T-helper 1 cell treated with Interleukin-12 subunit alpha and Interleukin-12 subunit beta and Interleukin-4 antibody, amounts not matched to agents 30 μg/mL and 1 μg/mL, for 36 hours (primary cell): ENCODE results near the gene TEAD4.

Source experiments
- H3K27ac Mint-ChIP-seq: one replicate; pipeline ENCODE4 v1.8.0; 2021; ENCODE audit warnings: mild to moderate bottlenecking, mixed read lengths
- H3K27me3 Mint-ChIP-seq: one replicate; pipeline ENCODE4 v1.8.0; 2021; ENCODE audit warnings: low read depth, mixed read lengths
- H3K36me3 Mint-ChIP-seq: one replicate; pipeline ENCODE4 v1.8.0; 2021; ENCODE audit warnings: low read depth, mixed read lengths
- H3K4me1 Mint-ChIP-seq: one replicate; pipeline ENCODE4 v1.8.0; 2021; ENCODE audit warnings: low read depth, mixed read lengths
- H3K4me3 Mint-ChIP-seq: one replicate; pipeline ENCODE4 v1.8.0; 2021; ENCODE audit warnings: mild to moderate bottlenecking, moderate library complexity, mixed read lengths
- H3K9me3 Mint-ChIP-seq: one replicate; pipeline ENCODE4 v1.8.0; 2021; ENCODE audit warnings: mixed read lengths

The TEAD4 gene

GRCh38 chr12:3022411-3022810, 63.2 kb downstream of the TEAD4 start:
- no peak overlapping the region for H3K4me3 Mint-ChIP-seq
- no peaks in the 10 kb centered on the region for H3K4me1 Mint-ChIP-seq
- H3K27ac Mint-ChIP-seq, result no peak overlapping the region
- H3K9me3 Mint-ChIP-seq, result no peaks in the 10 kb centered on the region
- H3K27me3 Mint-ChIP-seq, result no peaks in the 10 kb centered on the region
- H3K36me3 Mint-ChIP-seq, result no peaks in the 10 kb centered on the region

GRCh38 chr12:3022961-3023360, 63.8 kb downstream of the TEAD4 start:
- H3K27me3 Mint-ChIP-seq, result no peaks in the 10 kb centered on the region
- no peaks in the 10 kb centered on the region for H3K36me3 Mint-ChIP-seq
- H3K27ac Mint-ChIP-seq, result no peak overlapping the region
- H3K4me3 Mint-ChIP-seq, result no peak overlapping the region
- H3K9me3 Mint-ChIP-seq, result no peaks in the 10 kb centered on the region
- no peaks in the 10 kb centered on the region for H3K4me1 Mint-ChIP-seq

- H3K36me3 Mint-ChIP-seq, result no peaks in the 10 kb centered on the region
- H3K9me3 Mint-ChIP-seq, result no peaks in the 10 kb centered on the region
- H3K27ac Mint-ChIP-seq, result no peak overlapping the region
- H3K27me3 Mint-ChIP-seq, result no peaks in the 10 kb centered on the region
- H3K4me3 Mint-ChIP-seq, result no peak overlapping the region
- no peaks in the 10 kb centered on the region for H3K4me1 Mint-ChIP-seq
Measured at GRCh38 chr12:3028108-3028507, 68.9 kb downstream of the TEAD4 start.

GRCh38 chr12:3030821-3031429, 71.7 kb downstream of the TEAD4 start:
- Mint-ChIP-seq H3K4me3 (no peak overlapping the region), H3K36me3 (no peaks in the 10 kb centered on the region), H3K9me3 (no peaks in the 10 kb centered on the region), H3K4me1 (no peaks in the 10 kb centered on the region), H3K27me3 (no peaks in the 10 kb centered on the region), H3K27ac (no peak overlapping the region)

GRCh38 chr12:3032161-3032560, 73.0 kb downstream of the TEAD4 start:
- no peaks in the 10 kb centered on the region for H3K36me3 Mint-ChIP-seq
- H3K4me3 Mint-ChIP-seq, result no peak overlapping the region
- no peaks in the 10 kb centered on the region for H3K4me1 Mint-ChIP-seq

GRCh38 chr12:3032770-3033538, 73.8 kb downstream of the TEAD4 start:
- no peaks in the 10 kb centered on the region for H3K27me3 Mint-ChIP-seq
- no peak overlapping the region for H3K27ac Mint-ChIP-seq
- no peak overlapping the region for H3K4me3 Mint-ChIP-seq
- H3K9me3 Mint-ChIP-seq, result no peaks in the 10 kb centered on the region
- no peaks in the 10 kb centered on the region for H3K4me1 Mint-ChIP-seq
- no peaks in the 10 kb centered on the region for H3K36me3 Mint-ChIP-seq

More at GRCh38 chr12:3032161-3032560, 73.0 kb downstream of the TEAD4 start:
- Mint-ChIP-seq H3K27me3 (no peaks in the 10 kb centered on the region), H3K9me3 (no peaks in the 10 kb centered on the region), H3K27ac (no peak overlapping the region)

- no peaks in the 10 kb centered on the region for H3K9me3 Mint-ChIP-seq
- H3K36me3 Mint-ChIP-seq, result no peaks in the 10 kb centered on the region
- no peaks in the 10 kb centered on the region for H3K27me3 Mint-ChIP-seq
- no peaks in the 10 kb centered on the region for H3K4me1 Mint-ChIP-seq
- no peak overlapping the region for H3K27ac Mint-ChIP-seq
- no peak overlapping the region for H3K4me3 Mint-ChIP-seq
Measured at GRCh38 chr12:3033539-3033867, 74.3 kb downstream of the TEAD4 start.

GRCh38 chr12:3034067-3034750, 75.0 kb downstream of the TEAD4 start:
- Mint-ChIP-seq H3K4me1 (no peaks in the 10 kb centered on the region), H3K9me3 (no peaks in the 10 kb centered on the region)

GRCh38 chr12:3035171-3035570, 76.0 kb downstream of the TEAD4 start:
- Mint-ChIP-seq H3K4me1 (no peaks in the 10 kb centered on the region), H3K4me3 (no peak overlapping the region), H3K27ac (no peak overlapping the region), H3K9me3 (no peaks in the 10 kb centered on the region), H3K27me3 (no peaks in the 10 kb centered on the region), H3K36me3 (no peaks in the 10 kb centered on the region)

More at GRCh38 chr12:3034067-3034750, 75.0 kb downstream of the TEAD4 start:
- no peak overlapping the region for H3K27ac Mint-ChIP-seq
- no peaks in the 10 kb centered on the region for H3K27me3 Mint-ChIP-seq
- H3K4me3 Mint-ChIP-seq, result no peak overlapping the region
- no peaks in the 10 kb centered on the region for H3K36me3 Mint-ChIP-seq

- no peaks in the 10 kb centered on the region for H3K36me3 Mint-ChIP-seq
- no peaks in the 10 kb centered on the region for H3K9me3 Mint-ChIP-seq
- no peak overlapping the region for H3K27ac Mint-ChIP-seq
- no peaks in the 10 kb centered on the region for H3K27me3 Mint-ChIP-seq
- H3K4me3 Mint-ChIP-seq, result no peak overlapping the region
- H3K4me1 Mint-ChIP-seq, result no peaks in the 10 kb centered on the region
Measured at GRCh38 chr12:3035815-3036702, 76.9 kb downstream of the TEAD4 start.

- Mint-ChIP-seq H3K9me3 (no peaks in the 10 kb centered on the region), H3K4me1 (no peaks in the 10 kb centered on the region), H3K4me3 (no peak overlapping the region), H3K27me3 (peaks cover 5% of the 10 kb centered on the region), H3K27ac (no peak overlapping the region), H3K36me3 (no peaks in the 10 kb centered on the region)
Measured at GRCh38 chr12:3036901-3037600, 77.9 kb downstream of the TEAD4 start.

GRCh38 chr12:3038166-3038565, 79.0 kb downstream of the TEAD4 start:
- Mint-ChIP-seq H3K4me3 (no peak overlapping the region), H3K27me3 (peaks cover 5% of the 10 kb centered on the region), H3K36me3 (no peaks in the 10 kb centered on the region), H3K9me3 (no peaks in the 10 kb centered on the region), H3K4me1 (no peaks in the 10 kb centered on the region), H3K27ac (no peak overlapping the region)

GRCh38 chr12:3038926-3039510, 79.8 kb downstream of the TEAD4 start:
- H3K36me3 Mint-ChIP-seq, result no peaks in the 10 kb centered on the region
- H3K27ac Mint-ChIP-seq, result no peak overlapping the region
- no peaks in the 10 kb centered on the region for H3K9me3 Mint-ChIP-seq
- peaks cover 5% of the 10 kb centered on the region for H3K27me3 Mint-ChIP-seq
- no peaks in the 10 kb centered on the region for H3K4me1 Mint-ChIP-seq
- H3K4me3 Mint-ChIP-seq, result no peak overlapping the region
